CD14-positive monocyte (primary cell): Measurements from ENCODE around the gene STK32B. TPM values are rescaled to one million over a fixed set of nuclear protein-coding genes. Genes with fewer than 3 reads are reported as not detected.

Experiments used
- DNase-seq, 3 donors: peaks; one replicate each; pipeline ENCODE4 v3.0.0-alpha.2; 2011 to 2022
- H2AFZ ChIP-seq: 2 replicates; pipeline ENCODE4 v1.6.0; 2012; ENCODE audit warnings: mild to moderate bottlenecking, low read depth, low read length, inconsistent platforms; ENCODE audit not compliant: insufficient read depth, poor library complexity, severe bottlenecking
- H3K27ac ChIP-seq, 2 donors: 1 replicate in 1 of 2; 2 replicates in 1 of 2; pipeline ENCODE4 v1.5.1; 2012 to 2013; ENCODE audit warnings: low read length in 2 of 2, control low read depth in 1 of 2, inconsistent platforms in 1 of 2, low read depth in 1 of 2, mild to moderate bottlenecking in 1 of 2
- H3K27me3 ChIP-seq, 2 donors: one replicate each; pipeline versions ENCODE4 v1.6.0 to v1.6.1; 2011 to 2013; ENCODE audit warnings: low read length in 2 of 2; ENCODE audit not compliant: control insufficient read depth in 2 of 2, insufficient read depth in 2 of 2
- H3K36me3 ChIP-seq, 2 donors: replicated peaks in 1 of 2; 1 replicate in 1 of 2; 2 replicates in 1 of 2; pipeline versions ENCODE4 v1.5.1 to v1.6.1; 2012 to 2013; ENCODE audit warnings: low read length in 2 of 2, control low read depth in 1 of 2, inconsistent platforms in 1 of 2, mild to moderate bottlenecking in 1 of 2; ENCODE audit not compliant: insufficient read depth in 2 of 2, control insufficient read depth in 1 of 2
- H3K4me1 ChIP-seq, 2 donors: 1 replicate in 1 of 2; 2 replicates in 1 of 2; pipeline versions ENCODE4 v1.5.1 to v1.6.1; 2012 to 2013; ENCODE audit warnings: low read length in 2 of 2, control low read depth in 1 of 2, inconsistent platforms in 1 of 2, mild to moderate bottlenecking in 1 of 2, moderate library complexity in 1 of 2; ENCODE audit not compliant: insufficient read depth in 2 of 2, control insufficient read depth in 1 of 2
- H3K4me2 ChIP-seq: replicated peaks from 2 replicates; pipeline ENCODE3; 2012; ENCODE audit warnings: low read length, moderate library complexity, mild to moderate bottlenecking; ENCODE audit not compliant: poor library complexity, severe bottlenecking; ENCODE audit errors: extremely low read depth
- H3K4me3 ChIP-seq, 3 experiments: fragments of 200-600 bp in 1 of 3; sonication (generic) in 1 of 3; replicated peaks in 1 of 3; 1 replicate in 2 of 3; 2 replicates in 1 of 3; pipeline ENCODE4 v1.5.1; 2011 to 2013; ENCODE audit warnings: low read length in 3 of 3, mild to moderate bottlenecking in 3 of 3, control low read depth in 2 of 3, low read depth in 2 of 3, inconsistent platforms in 1 of 3, moderate library complexity in 1 of 3
- H3K79me2 ChIP-seq: 2 replicates; pipeline ENCODE4 v1.6.0; 2012; ENCODE audit warnings: mild to moderate bottlenecking, control low read depth, inconsistent platforms, low read length, moderate library complexity; ENCODE audit not compliant: insufficient read depth
- H3K9ac ChIP-seq: 2 replicates; pipeline ENCODE4 v1.6.0; 2017; ENCODE audit warnings: low read length, mild to moderate bottlenecking; ENCODE audit not compliant: insufficient read depth, poor library complexity, severe bottlenecking
- H3K9me3 ChIP-seq, 2 donors: replicated peaks in 1 of 2; 1 replicate in 1 of 2; 2 replicates in 1 of 2; pipeline versions ENCODE4 v1.5.1 to v1.6.1; 2012 to 2013; ENCODE audit warnings: low read length in 2 of 2, control low read depth in 1 of 2; ENCODE audit not compliant: control insufficient read depth in 1 of 2, insufficient read depth in 1 of 2
- H4K20me1 ChIP-seq: 2 replicates; pipeline ENCODE4 v1.6.0; 2012; ENCODE audit warnings: mild to moderate bottlenecking, low read length, control low read depth, moderate library complexity; ENCODE audit not compliant: insufficient read depth
- H3K27ac Mint-ChIP-seq, 7 donors: one replicate each; pipeline ENCODE4 v1.8.0; 2020; ENCODE audit warnings: mild to moderate bottlenecking in 7 of 7, mixed read lengths in 7 of 7, moderate library complexity in 6 of 7, inconsistent platforms in 2 of 7
- H3K27me3 Mint-ChIP-seq, 3 donors: one replicate each; pipeline ENCODE4 v1.8.0; 2021 to 2022; ENCODE audit warnings: low read depth in 3 of 3, mild to moderate bottlenecking in 3 of 3, mixed read lengths in 3 of 3, moderate library complexity in 3 of 3, inconsistent platforms in 1 of 3
- H3K36me3 Mint-ChIP-seq, 2 donors: one replicate each; pipeline ENCODE4 v1.8.0; 2020; ENCODE audit warnings: mixed read lengths in 2 of 2, inconsistent platforms in 1 of 2, mild to moderate bottlenecking in 1 of 2
- H3K4me1 Mint-ChIP-seq: one replicate; pipeline ENCODE4 v1.8.0; 2020; ENCODE audit warnings: mild to moderate bottlenecking, mixed read lengths
- H3K4me3 Mint-ChIP-seq, 2 donors: one replicate each; pipeline ENCODE4 v1.8.0; 2020; ENCODE audit warnings: mild to moderate bottlenecking in 2 of 2, mixed read lengths in 2 of 2, moderate library complexity in 1 of 2
- H3K9me3 Mint-ChIP-seq, 7 donors: one replicate each; pipeline ENCODE4 v1.8.0; 2020 to 2022; ENCODE audit warnings: mixed read lengths in 7 of 7, mild to moderate bottlenecking in 6 of 7, moderate library complexity in 6 of 7, inconsistent platforms in 2 of 7
- CTCF ChIP-seq: fragments of 200-600 bp; IDR thresholded peaks from one replicate; pipeline ENCODE4 v1.8.0; 2022; ENCODE audit warnings: antibody characterized with exemption, mild to moderate bottlenecking
- WGBS: methylation state at CpG from one replicate; pipeline ENCODE4 v1.1.5; 2013; ENCODE audit warnings: missing lambda C conversion rate; ENCODE audit not compliant: insufficient coverage; 5-methylcytosine and 5-hydroxymethylcytosine counted together
- intact Hi-C, 2 donors: fragments of 100-400 bp; cut with micrococcal nuclease; formaldehyde crosslinking; loops; one replicate each; pipeline versions ENCODE4 v1.15.0 to v1.15.1; 2023
- polyA plus RNA-seq, 3 donors: library from polyadenylated mRNA; depleted of rRNA in 1 of 3; unstranded in 2 of 3; stranded (reverse) in 1 of 3; fragments of 300-500 nt in 2 of 3; fragments of >200 nt in 1 of 3; fragmentation: Illumina TruSeq in 2 of 3; gene quantifications; 1 replicate in 2 of 3; 2 replicates in 1 of 3; pipeline ENCODE4 v1.2.3, GENCODE V29; 2012 to 2021

Gene STK32B
- polyA plus RNA-seq, 3 donors = 0.61 to 1.7 (median 0.75) TPM

GRCh38 chr4:5355846-5356245 is 304.6 kb downstream of the STK32B start:
- no peaks in the 10 kb centered on the region for H3K4me1 Mint-ChIP-seq
- peaks cover 0 to 2% (median 0%) of the 10 kb centered on the region in 3 donors for H3K27me3 Mint-ChIP-seq
- Histone ChIP-seq H4K20me1 (no peaks in the 10 kb centered on the region), H3K9ac (no peak overlapping the region), H2AFZ (no peak overlapping the region), H3K27me3 (no peaks in the 10 kb centered on the region), H3K4me2 (no peak overlapping the region), H3K79me2 (no peaks in the 10 kb centered on the region), H3K36me3 (no peaks in the 10 kb centered on the region), H3K9me3 (no peaks in the 10 kb centered on the region), H3K4me1 (no peaks in the 10 kb centered on the region), H3K27ac (no peak overlapping the region), H3K4me3 (no peak overlapping the region)
- intact Hi-C loops = no loop called here
- H3K9me3 Mint-ChIP-seq = peaks cover 0 to 5% (median 2%) of the 10 kb centered on the region in 7 donors
- no peak overlapping the region for H3K4me3 Mint-ChIP-seq
- no peak overlapping the region for H3K27ac Mint-ChIP-seq
- TF ChIP-seq CTCF = no peak
- H3K36me3 Mint-ChIP-seq = no peaks in the 10 kb centered on the region
- DNase-seq = no peak

- no peak for DNase-seq
- Histone ChIP-seq H3K9ac (no peak overlapping the region), H3K9me3 (no peaks in the 10 kb centered on the region), H3K27ac (no peak overlapping the region), H3K27me3 (no peaks in the 10 kb centered on the region), H3K4me3 (no peak overlapping the region), H3K36me3 (no peaks in the 10 kb centered on the region), H4K20me1 (no peaks in the 10 kb centered on the region), H2AFZ (no peak overlapping the region), H3K79me2 (no peaks in the 10 kb centered on the region), H3K4me1 (no peaks in the 10 kb centered on the region), H3K4me2 (no peak overlapping the region)
- Mint-ChIP-seq H3K36me3 (no peaks in the 10 kb centered on the region), H3K27ac (no peak overlapping the region), H3K4me3 (no peak overlapping the region), H3K4me1 (no peaks in the 10 kb centered on the region), H3K27me3 (peaks cover 0 to 2% (median 0%) of the 10 kb centered on the region in 3 donors), H3K9me3 (peaks cover 0 to 5% (median 0%) of the 10 kb centered on the region in 7 donors)
- intact Hi-C loops = no loop called here
- WGBS = 81% methylated on average over 3 of the region's 5 CpGs
- TF ChIP-seq CTCF = no peak
These were observed 306.6 kb downstream of the STK32B start for GRCh38 chr4:5357870-5358269.
